A549 (cell line): Measurements from ENCODE around the gene MVD. TPM values are rescaled to one million over a fixed set of nuclear protein-coding genes. Genes with fewer than 3 reads are reported as not detected.
A peak's percentile ranks its signal among the peaks of the same experiment; 100 is the strongest.

Experiments
- ATAC-seq, 2 experiments: fragments of 200-7000 bp in 1 of 2; fragments of >200 bp in 1 of 2; cut with Nextera tagmentation in 1 of 2; cut with Tn5 transposase in 1 of 2; 3 replicates each; pipeline versions ENCODE4 v1.8.0 to v1.9.1; 2018 to 2020; ENCODE audit warnings: mild to moderate bottlenecking in 1 of 2, moderate library complexity in 1 of 2
- CTCF ChIA-PET: fragments of 300-600 bp; sonication (Branson Sonifier 250); formaldehyde crosslinking; extraction: SDS; loops from one replicate; lab custom pipeline; 2021; ENCODE audit warnings: antibody characterized with exemption, inconsistent platforms; lab: Yijun Ruan, JAX
- POLR2A ChIA-PET: fragments of 350-600 bp; formaldehyde crosslinking; extraction: SDS; loops from one replicate; lab custom pipeline; 2021; ENCODE audit warnings: antibody characterized with exemption, inconsistent platforms; lab: Yijun Ruan, JAX
- DNase-seq, 2 experiments: peaks; one replicate each; pipeline versions ENCODE4 v3.0.0 to v3.0.0-alpha.2; 2011 to 2016; ENCODE audit warnings: low read depth in 1 of 2, low spot score in 1 of 2
- FAIRE-seq: peaks from 2 replicates; lab custom pipeline; 2011; peaks lifted over from hg19 to GRCh38; lab: Jason Lieb, UNC
- H3K27ac ChIP-seq, 2 experiments: fragments of >200 bp; sonication (Bioruptor Twin); formaldehyde crosslinking; 3 replicates each; pipeline ENCODE4 v1.5.1; 2016 to 2017
- H3K4me1 ChIP-seq: fragments of >200 bp; sonication (Bioruptor Twin); formaldehyde crosslinking; 3 replicates; pipeline ENCODE4 v1.6.1; 2016
- H3K4me2 ChIP-seq: fragments of >200 bp; sonication (Bioruptor Twin); formaldehyde crosslinking; 3 replicates; pipeline ENCODE4 v1.6.1; 2016
- H3K4me3 ChIP-seq: fragments of >200 bp; sonication (Bioruptor Twin); formaldehyde crosslinking; 3 replicates; pipeline ENCODE4 v1.5.1; 2016
- H3K9me3 ChIP-seq: fragments of >200 bp; sonication (Bioruptor Twin); formaldehyde crosslinking; 3 replicates; pipeline ENCODE4 v1.6.1; 2016
- CEBPB ChIP-seq, 2 experiments: fragments of >200 bp in 1 of 2; sonication (Bioruptor Twin) in 1 of 2; formaldehyde crosslinking in 1 of 2; IDR thresholded peaks; 2 replicates each; pipeline ENCODE4 v1.6.1; 2012 to 2016
- CHD2 ChIP-seq: fragments of 150-350 bp; IDR thresholded peaks from 2 replicates; pipeline ENCODE4 v1.6.1; 2014; ENCODE audit warnings: low read length; ENCODE audit not compliant: partially characterized antibody
- FOXS1 ChIP-seq: fragments of 250-450 bp; sonication (Bioruptor Pico); IDR thresholded peaks from 2 replicates; pipeline ENCODE4 v1.5.0; 2020; ENCODE audit warnings: mild to moderate bottlenecking, moderate library complexity
- HDAC2 ChIP-seq: fragments of 200-600 bp; sonication (generic); IDR thresholded peaks from 2 replicates; pipeline ENCODE4 v1.6.1; 2016
- HOXA7 ChIP-seq: fragments of 250-450 bp; sonication (Bioruptor Pico); IDR thresholded peaks from 2 replicates; pipeline ENCODE4 v1.5.0; 2020; ENCODE audit warnings: mild to moderate bottlenecking, moderate library complexity
- HOXB5 ChIP-seq: fragments of 250-450 bp; sonication (Bioruptor Pico); IDR thresholded peaks from 2 replicates; pipeline ENCODE4 v1.5.0; 2020; ENCODE audit warnings: mild to moderate bottlenecking, moderate library complexity
- JUN ChIP-seq, 2 experiments: fragments of >200 bp; sonication (Bioruptor Twin); formaldehyde crosslinking; IDR thresholded peaks; 2 replicates in 1 of 2; 3 replicates in 1 of 2; pipeline ENCODE4 v1.6.1; 2016 to 2017
- JUNB ChIP-seq: fragments of >200 bp; sonication (Bioruptor Twin); formaldehyde crosslinking; IDR thresholded peaks from 2 replicates; pipeline ENCODE4 v1.6.1; 2016
- MAFK ChIP-seq: fragments of 450-650 bp; IDR thresholded peaks from 2 replicates; pipeline ENCODE4 v1.6.1; 2014; ENCODE audit not compliant: partially characterized antibody
- NFE2L2 ChIP-seq: fragments of 150-350 bp; conservative IDR thresholded peaks from 2 replicates; pipeline ENCODE4 v1.6.1; 2014; ENCODE audit warnings: low read length
- POLR2AphosphoS2 ChIP-seq: conservative IDR thresholded peaks from 2 replicates; pipeline ENCODE4 v1.6.1; 2012; ENCODE audit warnings: low read length, improper control_type of control experiment, inconsistent platforms
- RCOR1 ChIP-seq: fragments of 150-350 bp; IDR thresholded peaks from 2 replicates; pipeline ENCODE4 v1.6.1; 2014; ENCODE audit warnings: antibody characterized with exemption, low read length, low read depth
- RNF2 ChIP-seq: fragments of 200-600 bp; sonication (generic); IDR thresholded peaks from 2 replicates; pipeline ENCODE4 v1.6.1; 2016; ENCODE audit warnings: low read depth, mild to moderate bottlenecking, antibody characterized with exemption, moderate library complexity, borderline replicate concordance
- SMC3 ChIP-seq: fragments of >200 bp; sonication (Bioruptor Twin); formaldehyde crosslinking; IDR thresholded peaks from 3 replicates; pipeline ENCODE4 v1.6.1; 2018; ENCODE audit warnings: inconsistent platforms
- ZFP36 ChIP-seq: fragments of 450-650 bp; IDR thresholded peaks from 2 replicates; pipeline ENCODE4 v1.6.1; 2014; ENCODE audit warnings: borderline replicate concordance; ENCODE audit not compliant: partially characterized antibody
- ZNF302 ChIP-seq: fragments of 250-450 bp; sonication (Bioruptor Pico); IDR thresholded peaks from 2 replicates; pipeline ENCODE4 v1.9.0; 2021; ENCODE audit warnings: inconsistent platforms, mild to moderate bottlenecking, moderate library complexity
- ZSCAN20 ChIP-seq: fragments of 250-450 bp; sonication (Bioruptor Pico); IDR thresholded peaks from 2 replicates; pipeline ENCODE4 v1.8.0; 2022; ENCODE audit warnings: mild to moderate bottlenecking, moderate library complexity
- WGBS: methylation state at CpG from one replicate; pipeline ENCODE4 v1.1.6; 2017; ENCODE audit errors: missing lambda C conversion rate; 5-methylcytosine and 5-hydroxymethylcytosine counted together
- polyA plus RNA-seq, 4 experiments: library from polyadenylated mRNA; depleted of rRNA in 3 of 4; stranded (reverse); fragments of >200 nt; fragmentation: RNase III in 1 of 4; extraction: RNeasy Plus Mini Kit Qiagen cat#74134 plus additional on column Dnase treatment in 1 of 4; gene quantifications; 2 replicates in 3 of 4; 3 replicates in 1 of 4; pipeline ENCODE4 v1.2.3, GENCODE V29; 2011 to 2017
- TF ChIP-seq, protein P1 (sequence below): fragments of 200-600 bp; sonication (generic); IDR thresholded peaks from 2 replicates; pipeline ENCODE4 v1.6.1; 2016; ENCODE audit warnings: antibody characterized with exemption, mild to moderate bottlenecking, moderate library complexity
- TF ChIP-seq, protein P2 (sequence below): IDR thresholded peaks from 2 replicates; pipeline ENCODE4 v1.6.1; 2012
- TF ChIP-seq, protein P3 (sequence below): fragments of 450-650 bp; IDR thresholded peaks from 2 replicates; pipeline ENCODE4 v1.6.1; 2014; ENCODE audit warnings: antibody characterized with exemption
- TF ChIP-seq, protein P4 (sequence below): fragments of 150-350 bp; IDR thresholded peaks from 2 replicates; pipeline ENCODE4 v1.6.1; 2014; ENCODE audit warnings: low read depth, mild to moderate bottlenecking, low read length
- TF ChIP-seq, protein P5 (sequence below): IDR thresholded peaks from 2 replicates; pipeline ENCODE4 v1.6.1; 2012; ENCODE audit warnings: low read depth, borderline replicate concordance

The MVD gene
- polyA plus RNA-seq, 2 of the 4 experiments (the other 2 are of a cell fraction) = 5.8 to 43.1 TPM

DNA sequence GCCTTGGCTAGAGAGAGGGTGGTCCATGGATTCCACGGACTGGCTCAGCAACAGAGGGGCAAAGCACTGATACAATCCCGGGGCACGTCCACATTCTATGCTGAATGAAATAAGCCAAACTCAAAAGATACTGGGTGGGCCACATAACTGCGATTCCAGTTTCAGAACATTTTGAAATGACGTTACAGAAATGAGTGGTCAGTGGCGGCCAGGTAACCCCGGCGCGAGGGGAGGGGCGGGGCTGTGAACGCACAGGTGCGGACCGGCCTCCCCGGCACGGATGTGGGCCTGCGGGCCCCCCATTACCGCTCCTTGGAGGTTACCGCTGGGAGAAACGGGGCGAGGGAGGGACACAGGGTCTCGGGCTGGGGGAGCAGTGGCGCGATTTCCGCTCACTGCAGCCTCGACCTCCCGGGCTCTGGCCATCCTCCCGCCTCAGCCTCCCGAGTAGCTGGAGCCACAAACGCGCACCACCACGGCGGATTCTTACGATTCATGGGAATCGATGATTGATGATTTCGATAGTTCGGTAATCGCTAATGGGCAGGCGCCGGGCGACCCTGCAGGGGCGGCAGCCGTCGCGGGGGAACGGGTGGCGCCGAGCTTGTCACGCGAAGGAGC, 559 bp downstream of the MVD start:
- 3% methylated on average over 28 of the region's 49 CpGs for WGBS
- H3K4me1 ChIP-seq = peaks cover 9% of the 10 kb centered on the region; the same call in 1 of the 3 replicates
- TF ChIP-seq HDAC2 = 0 out of 2 replicates have a peak, but pooled peaks have one; percentile 56
- TF ChIP-seq, protein P1, sequence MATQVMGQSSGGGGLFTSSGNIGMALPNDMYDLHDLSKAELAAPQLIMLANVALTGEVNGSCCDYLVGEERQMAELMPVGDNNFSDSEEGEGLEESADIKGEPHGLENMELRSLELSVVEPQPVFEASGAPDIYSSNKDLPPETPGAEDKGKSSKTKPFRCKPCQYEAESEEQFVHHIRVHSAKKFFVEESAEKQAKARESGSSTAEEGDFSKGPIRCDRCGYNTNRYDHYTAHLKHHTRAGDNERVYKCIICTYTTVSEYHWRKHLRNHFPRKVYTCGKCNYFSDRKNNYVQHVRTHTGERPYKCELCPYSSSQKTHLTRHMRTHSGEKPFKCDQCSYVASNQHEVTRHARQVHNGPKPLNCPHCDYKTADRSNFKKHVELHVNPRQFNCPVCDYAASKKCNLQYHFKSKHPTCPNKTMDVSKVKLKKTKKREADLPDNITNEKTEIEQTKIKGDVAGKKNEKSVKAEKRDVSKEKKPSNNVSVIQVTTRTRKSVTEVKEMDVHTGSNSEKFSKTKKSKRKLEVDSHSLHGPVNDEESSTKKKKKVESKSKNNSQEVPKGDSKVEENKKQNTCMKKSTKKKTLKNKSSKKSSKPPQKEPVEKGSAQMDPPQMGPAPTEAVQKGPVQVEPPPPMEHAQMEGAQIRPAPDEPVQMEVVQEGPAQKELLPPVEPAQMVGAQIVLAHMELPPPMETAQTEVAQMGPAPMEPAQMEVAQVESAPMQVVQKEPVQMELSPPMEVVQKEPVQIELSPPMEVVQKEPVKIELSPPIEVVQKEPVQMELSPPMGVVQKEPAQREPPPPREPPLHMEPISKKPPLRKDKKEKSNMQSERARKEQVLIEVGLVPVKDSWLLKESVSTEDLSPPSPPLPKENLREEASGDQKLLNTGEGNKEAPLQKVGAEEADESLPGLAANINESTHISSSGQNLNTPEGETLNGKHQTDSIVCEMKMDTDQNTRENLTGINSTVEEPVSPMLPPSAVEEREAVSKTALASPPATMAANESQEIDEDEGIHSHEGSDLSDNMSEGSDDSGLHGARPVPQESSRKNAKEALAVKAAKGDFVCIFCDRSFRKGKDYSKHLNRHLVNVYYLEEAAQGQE = no peak
- ChIA-PET POLR2A (interaction anchor here (1.2 kb wide), 1 partner anchor 11 kb away, joined by 3 read pairs; no protein-coding TSS in a partner anchor), CTCF (interaction anchor here (1.0 to 2.6 kb wide), 2 partner anchors 19 to 75 kb away, joined by 4 to 7 read pairs; no protein-coding TSS in a partner anchor)
- no peak for DNase-seq
- no peaks in the 10 kb centered on the region for H3K9me3 ChIP-seq
- ATAC-seq = no peak
- peak overlapping the region; percentile 80 to 92 for H3K27ac ChIP-seq
- peak overlapping the region; percentile 91 for H3K4me3 ChIP-seq
- H3K4me2 ChIP-seq = peak overlapping the region; percentile 92
- no peak for FAIRE-seq

DNA sequence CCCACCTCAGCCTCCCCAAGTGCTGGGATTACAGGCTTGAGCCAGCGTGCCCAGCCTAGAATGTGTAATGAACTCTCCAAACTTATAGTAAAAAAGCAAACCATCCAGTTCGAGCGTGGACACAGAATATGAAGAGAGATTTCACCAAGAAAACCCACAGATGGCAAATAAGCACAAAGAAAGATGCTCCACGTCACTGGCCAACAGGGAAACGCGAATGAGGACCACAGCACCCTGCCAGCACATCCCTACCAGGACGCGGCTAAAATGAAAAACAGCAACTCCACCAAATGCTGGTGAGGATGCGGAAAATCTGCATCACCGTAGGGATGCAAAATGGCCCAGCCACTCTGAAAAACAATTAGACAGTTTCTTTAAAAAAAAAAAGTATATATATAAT, 1.4 kb downstream of the MVD start:
- peak overlapping the region; percentile 92; the same call in 2 of the 3 replicates for H3K4me2 ChIP-seq
- no peaks in the 10 kb centered on the region for H3K9me3 ChIP-seq
- no peak overlapping the region for H3K27ac ChIP-seq
- POLR2A ChIA-PET = no interaction called here
- DNase-seq (no peak), ATAC-seq (no peak), FAIRE-seq (no peak)
- CTCF ChIA-PET = interaction anchor here (1.3 kb wide), 1 partner anchor 24 kb away, joined by 3 read pairs; no protein-coding TSS in a partner anchor
- 91% methylated on average over 10 of the region's 10 CpGs for WGBS
- peaks cover 9% of the 10 kb centered on the region; the same call in 1 of the 3 replicates for H3K4me1 ChIP-seq
- H3K4me3 ChIP-seq = no peak overlapping the region
- TF ChIP-seq CHD2 (no peak), FOXS1 (no peak), RNF2 (no peak), JUN (IDR thresholded peaks at IDR 0.05) (no peak), RCOR1 (no peak), HOXB5 (no peak)
- TF ChIP-seq, protein P2, sequence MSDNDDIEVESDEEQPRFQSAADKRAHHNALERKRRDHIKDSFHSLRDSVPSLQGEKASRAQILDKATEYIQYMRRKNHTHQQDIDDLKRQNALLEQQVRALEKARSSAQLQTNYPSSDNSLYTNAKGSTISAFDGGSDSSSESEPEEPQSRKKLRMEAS = no peak

DNA sequence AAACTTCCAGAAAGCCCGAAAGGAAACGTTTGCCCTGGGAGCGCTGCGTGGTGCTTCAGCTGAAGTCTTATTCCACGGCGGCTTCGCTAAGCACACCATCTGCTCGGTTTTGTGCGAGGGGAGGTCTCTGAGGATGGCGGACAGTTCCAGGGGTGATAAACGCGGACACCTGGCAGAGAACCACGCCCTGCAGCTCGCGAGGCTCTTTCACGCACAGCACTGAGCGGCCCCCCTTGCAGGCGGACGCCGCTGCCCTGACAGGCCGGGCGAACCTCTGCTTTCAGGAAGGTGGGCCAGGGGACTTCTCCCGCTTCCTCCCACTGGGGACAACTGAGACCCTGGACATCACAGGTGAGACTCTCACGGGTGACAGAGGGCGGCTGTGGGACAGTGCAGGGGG, 3.7 kb downstream of the MVD start:
- ChIA-PET POLR2A (no interaction called here), CTCF (interaction anchor here (0.7 kb wide), 1 partner anchor 14 kb away, joined by 4 read pairs; no protein-coding TSS in a partner anchor)
- no peak for FAIRE-seq
- Histone ChIP-seq H3K4me2 (no peak overlapping the region), H3K9me3 (no peaks in the 10 kb centered on the region), H3K4me1 (peaks cover 8% of the 10 kb centered on the region; the same call in 1 of the 3 replicates), H3K27ac (no peak overlapping the region), H3K4me3 (no peak overlapping the region)
- WGBS = 93% methylated on average over 25 of the region's 25 CpGs
- no peak for DNase-seq
- no peak for ATAC-seq
- TF ChIP-seq NFE2L2 (no peak), ZFP36 (no peak), CEBPB (IDR thresholded peaks at IDR 0.05) (no peak), HOXB5 (no peak), ZSCAN20 (CRISPR knock-in tag) (no peak), MAFK (no peak), POLR2AphosphoS2 (no peak), RCOR1 (no peak), SMC3 (no peak), ZNF302 (no peak), JUNB (no peak), HOXA7 (CRISPR knock-in tag) (no peak)
- TF ChIP-seq, protein P3, sequence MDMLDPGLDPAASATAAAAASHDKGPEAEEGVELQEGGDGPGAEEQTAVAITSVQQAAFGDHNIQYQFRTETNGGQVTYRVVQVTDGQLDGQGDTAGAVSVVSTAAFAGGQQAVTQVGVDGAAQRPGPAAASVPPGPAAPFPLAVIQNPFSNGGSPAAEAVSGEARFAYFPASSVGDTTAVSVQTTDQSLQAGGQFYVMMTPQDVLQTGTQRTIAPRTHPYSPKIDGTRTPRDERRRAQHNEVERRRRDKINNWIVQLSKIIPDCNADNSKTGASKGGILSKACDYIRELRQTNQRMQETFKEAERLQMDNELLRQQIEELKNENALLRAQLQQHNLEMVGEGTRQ = no peak
- TF ChIP-seq, protein P4, sequence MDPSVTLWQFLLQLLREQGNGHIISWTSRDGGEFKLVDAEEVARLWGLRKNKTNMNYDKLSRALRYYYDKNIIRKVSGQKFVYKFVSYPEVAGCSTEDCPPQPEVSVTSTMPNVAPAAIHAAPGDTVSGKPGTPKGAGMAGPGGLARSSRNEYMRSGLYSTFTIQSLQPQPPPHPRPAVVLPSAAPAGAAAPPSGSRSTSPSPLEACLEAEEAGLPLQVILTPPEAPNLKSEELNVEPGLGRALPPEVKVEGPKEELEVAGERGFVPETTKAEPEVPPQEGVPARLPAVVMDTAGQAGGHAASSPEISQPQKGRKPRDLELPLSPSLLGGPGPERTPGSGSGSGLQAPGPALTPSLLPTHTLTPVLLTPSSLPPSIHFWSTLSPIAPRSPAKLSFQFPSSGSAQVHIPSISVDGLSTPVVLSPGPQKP = no peak
- TF ChIP-seq, protein P5, sequence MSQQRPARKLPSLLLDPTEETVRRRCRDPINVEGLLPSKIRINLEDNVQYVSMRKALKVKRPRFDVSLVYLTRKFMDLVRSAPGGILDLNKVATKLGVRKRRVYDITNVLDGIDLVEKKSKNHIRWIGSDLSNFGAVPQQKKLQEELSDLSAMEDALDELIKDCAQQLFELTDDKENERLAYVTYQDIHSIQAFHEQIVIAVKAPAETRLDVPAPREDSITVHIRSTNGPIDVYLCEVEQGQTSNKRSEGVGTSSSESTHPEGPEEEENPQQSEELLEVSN = no peak
- TF ChIP-seq, protein P2 = no peak
